NT2/D1 (cell line): ENCODE results near the gene GPRC5C.

Source experiments
- SUZ12 ChIP-seq: IDR thresholded peaks from 2 replicates; pipeline ENCODE4 v1.6.1; 2011; ENCODE audit not compliant: insufficient read length, insufficient read depth; ENCODE audit errors: extremely low read depth
- YY1 ChIP-seq: IDR thresholded peaks from 2 replicates; pipeline ENCODE4 v1.6.1; 2011; ENCODE audit not compliant: insufficient read length, insufficient read depth

DNA sequence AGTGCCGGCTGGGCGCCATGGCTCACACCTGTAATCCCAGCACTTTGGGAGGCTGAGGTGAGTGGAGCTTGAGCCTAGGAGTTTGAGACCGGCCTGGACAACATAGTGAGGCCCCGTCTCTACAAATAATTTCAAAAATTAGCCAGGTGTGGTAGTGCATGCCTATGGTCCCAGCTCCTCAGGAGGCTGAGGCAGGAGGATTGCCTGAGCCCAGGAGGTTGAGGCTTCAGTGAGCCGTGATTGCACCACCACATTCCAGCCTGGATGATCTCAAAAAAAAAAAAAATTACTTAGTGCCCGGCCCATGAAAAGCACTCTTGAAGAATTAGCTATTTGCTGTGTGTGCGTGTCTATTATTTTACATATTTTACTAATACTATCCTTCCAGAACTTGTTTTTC, 9.6 kb downstream of the GPRC5C start:
- TF ChIP-seq SUZ12: no peak
- TF ChIP-seq YY1: no peak
